Cardiac atrium fibroblast (primary cell): ENCODE data around the gene KLHDC8B. TPM values are rescaled to one million over a fixed set of nuclear protein-coding genes. Genes with fewer than 3 reads are reported as not detected.

Experiments used
- total RNA-seq: library from RNA; depleted of rRNA; stranded (reverse); fragments of >200 nt; gene quantifications from 2 replicates; pipeline ENCODE4 v1.2.3, GENCODE V29; 2015

KLHDC8B gene
- 17.3 and 30.1 TPM in 2 replicates for total RNA-seq

DNA sequence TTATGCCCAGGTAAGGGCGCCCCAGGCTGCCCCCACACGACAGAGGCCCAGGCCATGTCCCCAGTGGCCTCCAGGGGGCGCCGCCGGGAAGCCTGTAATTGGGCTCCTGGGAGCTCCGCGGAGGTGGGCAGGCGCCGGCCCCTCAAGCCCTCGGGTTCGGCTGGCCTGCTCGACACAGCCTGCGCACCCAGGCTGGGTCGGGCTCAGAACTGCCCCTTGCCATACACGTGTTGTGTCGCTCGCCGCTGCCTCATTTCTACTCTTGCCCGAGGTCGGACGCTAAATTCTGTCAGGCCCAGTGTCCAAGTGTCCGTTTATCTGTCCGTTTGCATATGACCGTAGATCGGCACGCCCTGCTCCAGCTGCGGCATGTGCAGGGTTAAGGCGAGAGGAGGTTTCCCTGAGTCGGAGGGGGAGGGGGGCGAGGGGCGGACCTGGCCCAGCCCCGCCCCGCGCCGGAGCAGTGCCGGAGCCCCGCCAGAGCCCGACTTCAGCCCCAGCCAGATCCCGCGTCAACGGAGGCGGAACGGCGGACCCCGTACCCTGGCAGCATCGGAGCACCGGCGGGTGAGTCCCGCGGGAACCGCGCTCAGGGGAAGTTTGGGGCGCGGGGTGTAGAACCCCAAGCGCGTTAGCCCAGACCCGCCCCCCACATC, at the start of gene KLHDC8B:
KLHDC8B (plus strand) TSS at position 480 of the 656 bp plus-strand sequence. CDS start 1,172 bp downstream, outside the sequence.

GRCh38 chr3:49132437-49133225, 38.8 kb upstream of the KLHDC8B start, which contains the start of gene LAMB2:
Gene LAMB2 (minus strand): TSS chr3:49133050. CDS start chr3:49132867, 183 bp downstream.

GRCh38 chr3:49165771-49166751, 5.3 kb upstream of the KLHDC8B start, which contains the start of gene CCDC71:
Gene CCDC71 (minus strand): TSS chr3:49166331. CDS start chr3:49164208, 2,123 bp downstream.

Other genes with a start within 250 kb of the KLHDC8B start
- 22.6 and 26.2 TPM in 2 replicates for gene P4HTM, start 181.4 kb upstream of the KLHDC8B start, total RNA-seq
- 63.9 and 67.6 TPM in 2 replicates for gene WDR6, start 164.2 kb upstream of the KLHDC8B start, total RNA-seq
- 35.2 and 41.3 TPM in 2 replicates for gene DALRD3, start 153.0 kb upstream of the KLHDC8B start, total RNA-seq
- gene NDUFAF3, start 149.5 kb upstream of the KLHDC8B start, total RNA-seq = 125 and 151 TPM in 2 replicates
- gene IMPDH2, start 142.2 kb upstream of the KLHDC8B start, total RNA-seq = 205 and 213 TPM in 2 replicates
- gene QRICH1, start 77.5 kb upstream of the KLHDC8B start, total RNA-seq = 50.5 and 71.3 TPM in 2 replicates
- gene QARS1, start 66.8 kb upstream of the KLHDC8B start, total RNA-seq = 270 and 287 TPM in 2 replicates
- 33.8 and 55.2 TPM in 2 replicates for gene USP19, start 50.8 kb upstream of the KLHDC8B start, total RNA-seq
- 356 and 396 TPM in 2 replicates for gene LAMB2, start 38.5 kb upstream of the KLHDC8B start, total RNA-seq
- gene CCDC71, start 5.3 kb upstream of the KLHDC8B start, total RNA-seq = 35.6 and 36.6 TPM in 2 replicates
- 0.36 and 0.65 TPM in 2 replicates for gene C3orf62, start 105.6 kb downstream of the KLHDC8B start, total RNA-seq
- 6.0 and 8.8 TPM in 2 replicates for gene USP4, start 168.5 kb downstream of the KLHDC8B start, total RNA-seq
- 291 and 365 TPM in 2 replicates for gene GPX1, start 186.8 kb downstream of the KLHDC8B start, total RNA-seq
- 563 and 758 TPM in 2 replicates for gene RHOA, start 240.4 kb downstream of the KLHDC8B start, total RNA-seq
- gene TCTA, start 240.8 kb downstream of the KLHDC8B start, total RNA-seq = 31.8 and 50.1 TPM in 2 replicates